ENCODE results near the gene ZFPM1.

The ZFPM1 gene

DNA sequence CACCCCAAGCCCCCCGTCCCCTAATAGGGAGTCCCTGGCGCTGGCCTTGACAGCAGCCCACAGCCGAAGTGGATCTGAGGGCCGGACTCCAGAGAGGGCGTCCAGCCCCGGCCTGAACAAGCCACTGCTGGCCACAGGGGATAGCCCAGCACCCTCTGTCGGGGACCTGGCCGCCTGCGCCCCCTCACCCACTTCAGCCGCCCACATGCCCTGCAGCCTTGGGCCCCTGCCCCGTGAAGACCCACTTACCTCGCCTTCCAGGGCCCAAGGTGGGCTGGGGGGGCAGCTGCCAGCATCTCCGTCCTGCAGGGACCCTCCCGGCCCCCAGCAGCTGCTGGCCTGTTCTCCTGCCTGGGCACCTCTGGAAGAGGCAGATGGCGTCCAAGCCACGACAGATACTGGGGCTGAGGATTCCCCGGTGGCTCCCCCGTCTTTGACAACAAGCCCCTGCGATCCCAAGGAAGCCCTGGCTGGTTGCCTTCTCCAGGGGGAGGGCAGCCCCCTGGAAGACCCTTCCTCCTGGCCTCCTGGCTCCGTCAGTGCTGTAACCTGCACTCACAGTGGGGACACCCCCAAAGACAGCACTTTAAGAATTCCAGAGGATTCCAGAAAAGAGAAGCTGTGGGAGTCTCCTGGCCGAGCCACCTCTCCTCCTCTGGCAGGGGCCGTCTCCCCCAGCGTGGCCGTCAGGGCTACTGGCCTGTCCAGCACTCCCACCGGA lies 19.3 kb upstream of the ZFPM1 start:
- no peak for DNase-seq (ENCODE audit: low read depth in 2 of 2)

GRCh38 chr16:88434353-88434690 lies 18.8 kb upstream of the ZFPM1 start:
- no peak for DNase-seq (ENCODE audit: low read depth in 2 of 2)

DNA sequence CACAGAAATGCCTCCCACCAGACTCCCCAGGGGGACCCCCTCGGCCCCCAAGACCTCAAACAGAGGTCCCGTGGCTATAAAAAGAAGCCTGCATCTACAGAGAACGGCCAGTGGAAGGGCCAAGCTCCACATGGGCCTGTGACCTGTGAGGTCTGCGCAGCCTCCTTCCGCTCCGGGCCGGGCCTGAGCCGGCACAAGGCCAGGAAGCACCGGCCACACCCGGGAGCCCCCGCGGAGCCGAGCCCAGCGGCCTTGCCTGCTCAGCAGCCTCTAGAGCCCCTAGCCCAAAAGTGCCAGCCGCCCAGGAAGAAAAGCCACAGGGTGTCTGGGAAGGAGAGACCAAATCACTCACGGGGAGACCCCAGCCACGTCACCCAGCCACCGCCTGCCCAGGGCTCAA lies 18.3 kb upstream of the ZFPM1 start:
- DNase-seq (ENCODE audit: low read depth in 2 of 2), result no peak

- no peak for DNase-seq (ENCODE audit: low read depth in 2 of 2)
Observed at GRCh38 chr16:88435437-88436355, 17.4 kb upstream of the ZFPM1 start.

GRCh38 chr16:88436796-88437195 lies 16.3 kb upstream of the ZFPM1 start:
- DNase-seq (ENCODE audit: low read depth in 2 of 2), result no peak

GRCh38 chr16:88437367-88437964 lies 15.6 kb upstream of the ZFPM1 start:
- peak in 1 of 2 donors; percentile 70 for DNase-seq (ENCODE audit: low read depth in 2 of 2)

DNA sequence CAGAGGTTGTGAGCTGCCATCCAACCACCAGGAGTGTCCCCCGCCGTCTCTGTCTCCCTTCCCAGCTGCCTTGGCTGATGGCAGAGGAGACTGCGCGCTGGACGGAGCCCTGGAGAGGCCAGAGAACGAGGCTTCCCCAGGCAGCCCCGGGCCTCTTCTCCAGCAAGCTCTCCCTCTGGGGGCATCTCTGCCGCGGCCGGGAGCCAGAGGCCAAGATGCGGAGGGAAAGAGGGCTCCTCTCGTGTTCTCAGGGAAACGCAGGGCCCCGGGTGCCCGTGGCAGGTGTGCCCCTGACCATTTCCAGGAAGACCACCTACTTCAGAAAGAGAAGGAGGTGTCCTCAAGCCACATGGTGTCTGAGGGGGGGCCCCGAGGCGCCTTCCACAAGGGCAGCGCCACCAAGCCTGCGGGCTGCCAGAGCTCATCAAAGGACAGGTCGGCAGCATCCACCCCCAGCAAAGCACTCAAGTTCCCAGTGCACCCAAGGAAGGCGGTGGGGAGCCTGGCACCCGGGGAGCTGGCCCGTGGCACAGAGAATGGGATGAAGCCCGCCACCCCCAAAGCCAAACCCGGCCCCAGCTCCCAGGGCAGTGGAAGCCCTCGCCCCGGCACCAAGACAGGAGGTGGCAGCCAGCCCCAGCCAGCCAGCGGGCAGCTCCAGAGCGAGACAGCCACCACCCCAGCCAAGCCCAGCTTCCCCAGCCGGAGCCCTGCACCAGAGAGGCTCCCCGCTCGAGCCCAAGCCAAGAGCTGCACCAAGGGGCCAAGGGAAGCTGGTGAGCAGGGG lies 14.8 kb upstream of the ZFPM1 start:
- DNase-seq (ENCODE audit: low read depth in 2 of 2), result no peak

DNA sequence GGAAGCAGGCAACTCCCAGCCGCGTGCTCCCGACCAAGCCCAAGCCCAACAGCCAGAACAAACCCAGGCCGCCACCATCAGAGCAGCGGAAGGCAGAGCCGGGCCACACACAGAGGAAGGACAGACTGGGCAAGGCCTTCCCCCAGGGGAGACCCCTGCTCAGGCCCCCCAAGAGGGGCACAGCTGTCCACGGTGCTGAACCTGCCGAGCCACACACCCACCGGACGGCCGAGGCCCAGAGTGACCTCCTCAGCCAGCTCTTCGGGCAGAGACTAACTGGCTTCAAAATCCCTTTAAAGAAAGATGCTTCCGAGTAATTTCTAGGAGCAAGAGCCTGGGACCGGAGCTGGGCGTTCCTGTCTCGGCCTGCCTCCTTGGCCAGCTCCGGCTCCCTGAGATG lies 14.1 kb upstream of the ZFPM1 start:
- DNase-seq (ENCODE audit: low read depth in 2 of 2), result no peak

GRCh38 chr16:88439706-88440105 lies 13.4 kb upstream of the ZFPM1 start:
- DNase-seq (ENCODE audit: low read depth in 2 of 2), result no peak

- DNase-seq (ENCODE audit: low read depth in 2 of 2), result no peak
Observed at GRCh38 chr16:88440111-88440510, 13.0 kb upstream of the ZFPM1 start.

- no peak for DNase-seq (ENCODE audit: low read depth in 2 of 2)
Observed at GRCh38 chr16:88440686-88441405, 12.2 kb upstream of the ZFPM1 start.

DNA sequence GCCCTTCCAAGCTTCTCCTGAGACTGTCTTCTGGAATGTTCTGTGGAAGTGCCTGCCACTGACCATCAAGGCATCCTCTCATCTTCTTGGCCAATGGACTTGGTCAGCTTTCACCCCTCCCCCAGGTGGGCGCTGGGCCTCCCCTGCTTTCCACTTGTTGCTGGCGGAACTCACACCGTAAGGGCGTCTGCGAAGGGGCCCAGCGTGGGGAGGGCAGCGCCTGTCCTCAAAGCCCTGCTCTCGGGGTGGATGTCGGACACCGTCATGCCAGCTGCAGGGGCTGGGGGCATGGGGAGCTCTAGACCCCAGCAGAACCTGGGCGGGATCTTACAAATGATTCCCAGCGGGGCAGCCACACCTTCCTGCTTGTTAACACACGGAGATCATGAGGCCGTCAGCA lies 11.6 kb upstream of the ZFPM1 start:
- no peak for DNase-seq (ENCODE audit: low read depth in 2 of 2)

DNA sequence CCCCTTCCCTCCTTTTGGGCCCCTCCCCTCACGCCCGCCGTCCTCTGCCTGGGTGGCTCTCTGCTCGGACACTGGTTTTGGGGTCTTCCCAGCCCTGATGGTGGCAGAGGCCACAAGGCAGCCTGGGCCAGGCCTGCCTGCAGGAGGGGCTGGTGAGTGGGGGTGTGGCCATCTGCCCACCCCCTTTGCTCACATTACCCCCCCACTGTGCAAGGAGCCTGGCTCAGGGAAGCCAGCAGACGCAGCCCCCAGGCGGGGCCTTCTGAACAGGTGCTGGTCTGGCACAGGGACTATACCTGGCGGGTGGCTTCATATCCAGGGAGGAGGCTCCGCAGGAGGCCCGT lies 10.7 kb upstream of the ZFPM1 start:
- no peak for DNase-seq (ENCODE audit: low read depth in 2 of 2)

- peak; percentile 72 to 78 for DNase-seq (ENCODE audit: low read depth in 2 of 2)
Observed at GRCh38 chr16:88442727-88443576, 10.1 kb upstream of the ZFPM1 start.

GRCh38 chr16:88444826-88445582 lies 8.1 kb upstream of the ZFPM1 start:
- no peak for DNase-seq (ENCODE audit: low read depth in 2 of 2)

DNA sequence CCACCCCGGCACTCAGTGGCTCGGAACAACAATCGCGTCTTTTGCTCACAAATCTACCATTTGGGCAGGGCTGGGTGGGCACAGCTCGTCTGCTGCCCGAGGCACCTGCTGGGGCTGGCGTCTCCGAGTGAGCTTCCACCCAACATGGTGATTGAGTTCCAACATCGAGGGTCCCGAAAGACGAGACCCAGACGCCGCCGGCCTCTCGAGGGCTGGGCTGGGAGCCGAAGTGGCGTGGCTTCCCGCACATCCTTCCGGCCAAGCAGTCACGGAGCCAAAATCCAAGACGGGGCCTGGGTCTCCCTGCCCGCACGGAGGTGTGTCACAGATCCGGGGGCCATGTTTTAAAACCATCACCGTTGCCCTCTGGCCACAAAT lies 7.5 kb upstream of the ZFPM1 start:
- DNase-seq (ENCODE audit: low read depth in 2 of 2), result no peak

- DNase-seq (ENCODE audit: low read depth in 2 of 2), result no peak
Observed at GRCh38 chr16:88446061-88446460, 7.0 kb upstream of the ZFPM1 start.

DNA sequence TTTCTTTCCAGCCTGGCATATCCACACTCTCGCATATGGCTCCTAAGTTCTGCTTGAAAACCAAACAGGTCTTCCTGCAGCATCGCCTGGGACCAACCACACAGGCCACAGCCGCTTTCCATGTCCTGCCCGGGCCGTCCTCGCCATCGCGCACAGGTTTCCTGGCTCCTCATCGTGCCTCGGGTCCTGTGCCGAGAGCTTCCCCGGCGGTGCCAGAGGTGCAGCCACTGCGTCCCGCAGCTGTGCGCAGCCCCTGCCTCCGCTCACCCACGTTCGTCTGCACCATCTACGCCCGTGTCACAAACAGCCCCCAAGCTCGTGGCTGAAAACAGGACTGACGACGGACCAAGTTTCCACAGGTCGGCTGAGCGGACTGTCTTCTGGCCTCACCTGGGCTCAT lies 6.3 kb upstream of the ZFPM1 start:
- no peak for DNase-seq (ENCODE audit: low read depth in 2 of 2)

GRCh38 chr16:88447881-88448280 lies 5.2 kb upstream of the ZFPM1 start:
- no peak for DNase-seq (ENCODE audit: low read depth in 2 of 2)
